ENCODE results near the gene P4HA2.
"Not testable (repeated sequence)": the region's sequence is repeated elsewhere in the genome, so short reads cannot be mapped to it uniquely, and the experiment has no call there.

P4HA2 gene

GRCh38 chr5:132176987-132177386 lies 50.7 kb downstream of the P4HA2 start:
- TF ChIP-seq, protein P1, sequence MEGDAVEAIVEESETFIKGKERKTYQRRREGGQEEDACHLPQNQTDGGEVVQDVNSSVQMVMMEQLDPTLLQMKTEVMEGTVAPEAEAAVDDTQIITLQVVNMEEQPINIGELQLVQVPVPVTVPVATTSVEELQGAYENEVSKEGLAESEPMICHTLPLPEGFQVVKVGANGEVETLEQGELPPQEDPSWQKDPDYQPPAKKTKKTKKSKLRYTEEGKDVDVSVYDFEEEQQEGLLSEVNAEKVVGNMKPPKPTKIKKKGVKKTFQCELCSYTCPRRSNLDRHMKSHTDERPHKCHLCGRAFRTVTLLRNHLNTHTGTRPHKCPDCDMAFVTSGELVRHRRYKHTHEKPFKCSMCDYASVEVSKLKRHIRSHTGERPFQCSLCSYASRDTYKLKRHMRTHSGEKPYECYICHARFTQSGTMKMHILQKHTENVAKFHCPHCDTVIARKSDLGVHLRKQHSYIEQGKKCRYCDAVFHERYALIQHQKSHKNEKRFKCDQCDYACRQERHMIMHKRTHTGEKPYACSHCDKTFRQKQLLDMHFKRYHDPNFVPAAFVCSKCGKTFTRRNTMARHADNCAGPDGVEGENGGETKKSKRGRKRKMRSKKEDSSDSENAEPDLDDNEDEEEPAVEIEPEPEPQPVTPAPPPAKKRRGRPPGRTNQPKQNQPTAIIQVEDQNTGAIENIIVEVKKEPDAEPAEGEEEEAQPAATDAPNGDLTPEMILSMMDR (IDR thresholded peaks at IDR 0.05; ENCODE audit: low read depth, low read length, missing control alignments), result peak; percentile 19
- DNase-seq (ENCODE audit: low read depth), result no peak
- no peak overlapping the region for H3K4me3 ChIP-seq (ENCODE audit: low read depth, low read length)
- in situ Hi-C loops (cut with HindIII; ENCODE audit: low sequenced_read_pairs), result no loop called here

- no peak overlapping the region for H3K4me3 ChIP-seq (ENCODE audit: low read depth, low read length)
- in situ Hi-C loops (cut with HindIII; ENCODE audit: low sequenced_read_pairs), result no loop called here
- no peak for DNase-seq (ENCODE audit: low read depth)
- TF ChIP-seq, protein P1 (IDR thresholded peaks at IDR 0.05; ENCODE audit: low read depth, low read length, missing control alignments), result no peak
Observed at GRCh38 chr5:132176521-132176945, 51.1 kb downstream of the P4HA2 start.

- in situ Hi-C loops (cut with HindIII; ENCODE audit: low sequenced_read_pairs), result no loop called here
- TF ChIP-seq, protein P1 (IDR thresholded peaks at IDR 0.05; ENCODE audit: low read depth, low read length, missing control alignments), result no peak
- DNase-seq (ENCODE audit: low read depth), result no peak
- H3K4me3 ChIP-seq (ENCODE audit: low read depth, low read length), result no peak overlapping the region
Observed at GRCh38 chr5:132162945-132163344, 64.7 kb downstream of the P4HA2 start.

GRCh38 chr5:132161574-132162326 lies 65.9 kb downstream of the P4HA2 start:
- DNase-seq (ENCODE audit: low read depth); H3K4me3 ChIP-seq (ENCODE audit: low read depth, low read length); in situ Hi-C loops (cut with HindIII; ENCODE audit: low sequenced_read_pairs): not testable (repeated sequence)

DNA sequence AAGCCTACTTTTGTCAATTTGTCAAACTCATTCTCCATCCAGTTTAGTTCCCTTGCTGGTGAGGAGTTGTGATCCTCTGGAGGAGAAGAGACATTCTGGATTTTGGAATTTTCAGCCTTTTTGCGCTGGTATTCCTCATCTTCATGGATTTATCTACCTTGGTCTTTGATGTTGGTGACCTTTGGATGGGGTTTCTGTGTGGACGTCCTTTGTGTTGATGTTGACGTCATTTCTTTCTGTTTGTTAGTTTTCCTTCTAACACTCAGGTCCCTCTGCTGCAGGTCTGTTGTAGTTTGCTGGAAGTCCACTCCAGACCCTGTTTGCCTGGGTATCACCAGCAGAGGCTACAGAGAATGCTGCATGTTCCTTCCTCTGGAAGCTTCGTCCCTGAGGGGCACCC lies 71.2 kb downstream of the P4HA2 start:
- no peak overlapping the region for H3K4me3 ChIP-seq (ENCODE audit: low read depth, low read length)
- TF ChIP-seq, protein P1 (IDR thresholded peaks at IDR 0.05; ENCODE audit: low read depth, low read length, missing control alignments), result no peak
- in situ Hi-C loops (cut with HindIII; ENCODE audit: low sequenced_read_pairs), result no loop called here
- DNase-seq (ENCODE audit: low read depth), result no peak

GRCh38 chr5:132150565-132150964 lies 77.1 kb downstream of the P4HA2 start:
- in situ Hi-C loops (cut with HindIII; ENCODE audit: low sequenced_read_pairs), result no loop called here
- H3K4me3 ChIP-seq (ENCODE audit: low read depth, low read length), result no peak overlapping the region
- TF ChIP-seq, protein P1 (IDR thresholded peaks at IDR 0.05; ENCODE audit: low read depth, low read length, missing control alignments), result no peak
- DNase-seq (ENCODE audit: low read depth), result no peak

GRCh38 chr5:132147663-132148062 lies 80.0 kb downstream of the P4HA2 start:
- in situ Hi-C loops (cut with HindIII; ENCODE audit: low sequenced_read_pairs), result no loop called here
- TF ChIP-seq, protein P1 (IDR thresholded peaks at IDR 0.05; ENCODE audit: low read depth, low read length, missing control alignments), result no peak
- DNase-seq (ENCODE audit: low read depth), result no peak
- no peak overlapping the region for H3K4me3 ChIP-seq (ENCODE audit: low read depth, low read length)

DNA sequence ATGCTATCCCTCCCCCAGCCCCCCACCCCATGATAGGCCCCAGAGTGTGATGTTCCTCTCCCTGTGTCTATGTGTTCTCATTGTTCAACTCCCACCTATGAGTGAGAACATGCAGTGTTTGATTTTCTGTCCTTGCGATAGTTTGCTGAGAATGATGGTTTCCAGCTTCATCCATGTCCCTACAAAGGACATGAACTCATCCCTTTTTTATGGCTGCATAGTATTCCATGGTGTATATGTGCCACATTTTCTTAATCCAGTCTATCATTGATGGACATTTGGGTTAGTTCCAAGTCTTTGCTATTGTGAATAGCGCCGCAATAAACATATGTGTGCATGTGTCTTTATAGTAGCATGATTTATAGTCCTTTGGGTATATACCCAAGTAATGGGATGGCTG lies 82.3 kb downstream of the P4HA2 start:
- in situ Hi-C loops (cut with HindIII; ENCODE audit: low sequenced_read_pairs); H3K4me3 ChIP-seq (ENCODE audit: low read depth, low read length); DNase-seq (ENCODE audit: low read depth): not testable (repeated sequence)

Data from astrocyte of the cerebellum (primary cell).